BJ (cell line): ENCODE data around the gene CFAP92. TPM values are rescaled to one million over a fixed set of nuclear protein-coding genes. Genes with fewer than 3 reads are reported as not detected.

Experiments
- CTCF ChIA-PET: fragments of 350-600 bp; formaldehyde crosslinking; extraction: SDS; loops from one replicate; lab custom pipeline; 2021; ENCODE audit warnings: antibody characterized with exemption, inconsistent platforms; lab: Yijun Ruan, JAX
- POLR2A ChIA-PET: fragments of 300-600 bp; sonication (Branson Sonifier 250); formaldehyde crosslinking; extraction: SDS; loops from one replicate; lab custom pipeline; 2021; ENCODE audit warnings: antibody characterized with exemption; lab: Charles Lee
- DNase-seq: peaks from one replicate; pipeline ENCODE4 v3.0.0-alpha.2; 2011; ENCODE audit warnings: low read depth
- H3K27me3 ChIP-seq: 2 replicates; pipeline ENCODE4 v1.6.0; 2011; ENCODE audit warnings: low read length; ENCODE audit not compliant: control insufficient read depth, insufficient read depth
- H3K36me3 ChIP-seq: 2 replicates; pipeline ENCODE4 v1.5.1; 2011; ENCODE audit warnings: low read length; ENCODE audit not compliant: control insufficient read depth, insufficient read depth
- H3K4me3 ChIP-seq: 2 replicates; pipeline ENCODE4 v1.5.1; 2011; ENCODE audit warnings: low read depth, mild to moderate bottlenecking, control low read depth, low read length
- CTCF ChIP-seq: IDR thresholded peaks from 2 replicates; pipeline ENCODE4 v1.5.1; 2011; ENCODE audit warnings: low read depth, mild to moderate bottlenecking, control low read depth, inconsistent platforms, low read length, moderate library complexity; ENCODE audit not compliant: insufficient read depth
- polyA plus RNA-seq: library from polyadenylated mRNA; depleted of rRNA; stranded (reverse); fragments of >200 nt; gene quantifications from 2 replicates; pipeline ENCODE4 v1.2.3, GENCODE V29; 2011

Gene CFAP92
- polyA plus RNA-seq, 1 experiment = not detected

- no peak for DNase-seq
- CTCF ChIA-PET = interaction anchor here (0.7 to 2.5 kb wide), 2 partner anchors 18 to 280 kb away, joined by 3 to 21 read pairs; no protein-coding TSS in a partner anchor
- TF ChIP-seq CTCF = no peak
Observed at GRCh38 chr3:128988286-128988685, 5.6 kb downstream of the CFAP92 start.

GRCh38 chr3:128987302-128988100 lies 6.4 kb downstream of the CFAP92 start:
- CTCF ChIA-PET = interaction anchor here (1.0 kb wide), 1 partner anchor 18 kb away, joined by 3 read pairs; no protein-coding TSS in a partner anchor
- Histone ChIP-seq H3K36me3 (no peaks in the 10 kb centered on the region), H3K4me3 (no peak overlapping the region), H3K27me3 (peaks cover 11% of the 10 kb centered on the region)
- TF ChIP-seq CTCF = no peak
- no peak for DNase-seq
- POLR2A ChIA-PET = no interaction called here

More at GRCh38 chr3:128988286-128988685, 5.6 kb downstream of the CFAP92 start:
- POLR2A ChIA-PET = no interaction called here
- H3K4me3 ChIP-seq = no peak overlapping the region
- no peaks in the 10 kb centered on the region for H3K36me3 ChIP-seq
- H3K27me3 ChIP-seq = peaks cover 8% of the 10 kb centered on the region

GRCh38 chr3:128984596-128984995 lies 9.3 kb downstream of the CFAP92 start:
- H3K4me3 ChIP-seq = no peak overlapping the region
- CTCF ChIA-PET = interaction anchor here (1.5 kb wide), 1 partner anchor 14 kb away, joined by 4 read pairs; no protein-coding TSS in a partner anchor
- POLR2A ChIA-PET = no interaction called here
- no peaks in the 10 kb centered on the region for H3K36me3 ChIP-seq
- no peak for TF ChIP-seq CTCF
- peaks cover 12% of the 10 kb centered on the region for H3K27me3 ChIP-seq
- no peak for DNase-seq

GRCh38 chr3:128983293-128984069 lies 10.4 kb downstream of the CFAP92 start:
- TF ChIP-seq CTCF = no peak
- Histone ChIP-seq H3K27me3 (peaks cover 12% of the 10 kb centered on the region), H3K36me3 (no peaks in the 10 kb centered on the region), H3K4me3 (no peak overlapping the region)
- POLR2A ChIA-PET = no interaction called here
- DNase-seq = no peak
- CTCF ChIA-PET = interaction anchor here (1.0 kb wide), 1 partner anchor 12 kb away, joined by 3 read pairs; no protein-coding TSS in a partner anchor

- H3K4me3 ChIP-seq = no peak overlapping the region
- no peak for DNase-seq
Observed at GRCh38 chr3:128975276-128975675, 18.6 kb downstream of the CFAP92 start.

More at GRCh38 chr3:128975276-128975675, 18.6 kb downstream of the CFAP92 start:
- ChIA-PET POLR2A (no interaction called here), CTCF (no interaction called here)
- H3K36me3 ChIP-seq = no peaks in the 10 kb centered on the region
- TF ChIP-seq CTCF = no peak
- peaks cover 13% of the 10 kb centered on the region for H3K27me3 ChIP-seq
